H1 (cell line): ENCODE data around the gene GAB2. TPM values are rescaled to one million over a fixed set of nuclear protein-coding genes. Genes with fewer than 3 reads are reported as not detected.

Source experiments
- BCL11A ChIP-seq, 2 experiments: IDR thresholded peaks; one replicate each; pipeline ENCODE4 v1.6.1; 2011; ENCODE audit warnings: low read depth in 2 of 2, low read length in 2 of 2, mild to moderate bottlenecking in 2 of 2
- CEBPB ChIP-seq: IDR thresholded peaks from 2 replicates; pipeline ENCODE4 v1.6.1; 2012; ENCODE audit warnings: low read depth, low read length
- CREB1 ChIP-seq: IDR thresholded peaks from 2 replicates; pipeline ENCODE4 v1.6.1; 2012; ENCODE audit warnings: inconsistent platforms
- EP300 ChIP-seq, 2 experiments: IDR thresholded peaks; 1 replicate in 1 of 2; 2 replicates in 1 of 2; pipeline ENCODE4 v1.6.1; 2011 to 2012; ENCODE audit warnings: low read depth in 2 of 2, low read length in 2 of 2, mild to moderate bottlenecking in 2 of 2, borderline replicate concordance in 1 of 2, inconsistent platforms in 1 of 2, moderate library complexity in 1 of 2
- JUND ChIP-seq: IDR thresholded peaks from 2 replicates; pipeline ENCODE4 v1.6.1; 2011; ENCODE audit warnings: mild to moderate bottlenecking, improper control_type of control experiment, low read length
- POLR2A ChIP-seq, 2 experiments: IDR thresholded peaks; 1 replicate in 1 of 2; 2 replicates in 1 of 2; pipeline ENCODE4 v1.6.1; 2011; ENCODE audit warnings: low read depth in 2 of 2, low read length in 2 of 2, mild to moderate bottlenecking in 2 of 2; ENCODE audit errors: control extremely low read depth in 1 of 2
- SP2 ChIP-seq: IDR thresholded peaks from 2 replicates; pipeline ENCODE4 v1.6.1; 2012; ENCODE audit warnings: mild to moderate bottlenecking, low read length, inconsistent platforms
- polyA plus RNA-seq, 7 experiments: library from polyadenylated mRNA; depleted of rRNA in 3 of 7; stranded (reverse) in 5 of 7; unstranded in 2 of 7; fragments of >200 nt in 5 of 7; fragments of 200-250 nt in 2 of 7; gene quantifications; 1 replicate in 5 of 7; 2 replicates in 1 of 7; 4 replicates in 1 of 7; pipeline versions ENCODE4 v1.2.1 to v1.2.3, GENCODE V29; 2011 to 2013; ENCODE audit warnings: missing spikeins in 2 of 7, mixed read lengths in 2 of 7
- total RNA-seq: library from RNA; stranded (reverse); fragmentation: NEBNext Ultra II Directional; extraction: Animal tissue kit (Norgen Biotek cat#: 25700); gene quantifications from 2 replicates; pipeline ENCODE4 v1.2.1, GENCODE V29; 2021
- TF ChIP-seq, protein P1 (sequence below): IDR thresholded peaks from 2 replicates; pipeline ENCODE4 v1.6.1; 2012; ENCODE audit warnings: inconsistent platforms
- TF ChIP-seq, protein P2 (sequence below): IDR thresholded peaks from 2 replicates; pipeline ENCODE4 v1.6.1; 2012; ENCODE audit warnings: low read length, inconsistent platforms

The GAB2 gene
- total and polyA plus RNA-seq, 2 of the 8 experiments (the other 6 are each of a cell fraction or from before 2014, with no cell fraction given) = 6.3 to 14.0 TPM

DNA sequence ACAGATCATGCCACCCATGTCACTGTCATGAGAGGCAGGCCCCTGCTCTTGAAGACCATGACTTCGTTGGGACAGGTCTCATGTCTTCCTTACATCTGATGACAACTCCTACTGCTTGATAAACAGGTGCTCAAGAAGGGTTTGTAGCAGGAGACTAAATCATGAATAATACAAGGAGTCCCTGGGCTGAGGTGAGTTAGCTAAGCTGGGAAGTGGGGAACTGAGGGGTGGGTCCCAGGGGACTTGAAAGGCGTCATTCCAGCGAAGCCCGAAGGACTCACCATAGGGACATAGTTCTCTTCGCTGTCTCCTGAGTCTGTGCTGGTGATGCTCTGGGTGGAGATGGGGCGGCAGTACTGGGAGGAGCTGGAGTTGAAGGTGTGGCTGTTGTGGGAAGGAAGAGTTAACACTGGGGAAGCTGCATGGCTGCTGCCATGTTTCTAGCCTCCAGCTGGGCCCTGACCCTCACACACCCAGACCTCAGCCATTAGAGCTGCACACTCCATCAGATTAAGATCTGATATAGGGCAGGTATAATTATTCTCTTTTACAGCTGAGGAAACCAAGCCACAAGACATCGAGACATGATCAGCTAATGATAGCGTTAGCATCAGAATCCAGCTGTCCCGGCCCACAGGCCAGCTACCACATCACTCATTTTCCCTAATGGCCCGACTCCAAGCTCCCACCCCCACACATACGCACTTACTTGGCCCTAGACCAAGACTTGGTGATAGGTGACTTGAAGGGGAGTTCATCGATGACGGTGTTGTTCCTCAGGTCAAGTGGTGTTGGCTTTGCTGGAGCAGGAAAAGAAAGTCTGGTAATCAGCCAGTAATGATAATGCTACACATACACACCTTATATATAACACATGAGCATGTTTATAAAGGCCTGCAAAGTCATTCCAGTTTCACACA is 196.0 kb downstream of the GAB2 start (continued):
- TF ChIP-seq CEBPB = no peak
- TF ChIP-seq JUND = no peak
- TF ChIP-seq BCL11A (IDR thresholded peaks at IDR 0.05; ENCODE audit: low read depth in 2 of 2, low read length in 2 of 2) = no peak
- TF ChIP-seq CREB1 = no peak
- TF ChIP-seq EP300 (IDR thresholded peaks at IDR 0.05; ENCODE audit: borderline replicate concordance in 1 of 2, low read depth in 2 of 2, low read length in 2 of 2) = no peak
- TF ChIP-seq SP2 = no peak
- TF ChIP-seq, protein P1, sequence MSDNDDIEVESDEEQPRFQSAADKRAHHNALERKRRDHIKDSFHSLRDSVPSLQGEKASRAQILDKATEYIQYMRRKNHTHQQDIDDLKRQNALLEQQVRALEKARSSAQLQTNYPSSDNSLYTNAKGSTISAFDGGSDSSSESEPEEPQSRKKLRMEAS = no peak
- TF ChIP-seq, protein P2, sequence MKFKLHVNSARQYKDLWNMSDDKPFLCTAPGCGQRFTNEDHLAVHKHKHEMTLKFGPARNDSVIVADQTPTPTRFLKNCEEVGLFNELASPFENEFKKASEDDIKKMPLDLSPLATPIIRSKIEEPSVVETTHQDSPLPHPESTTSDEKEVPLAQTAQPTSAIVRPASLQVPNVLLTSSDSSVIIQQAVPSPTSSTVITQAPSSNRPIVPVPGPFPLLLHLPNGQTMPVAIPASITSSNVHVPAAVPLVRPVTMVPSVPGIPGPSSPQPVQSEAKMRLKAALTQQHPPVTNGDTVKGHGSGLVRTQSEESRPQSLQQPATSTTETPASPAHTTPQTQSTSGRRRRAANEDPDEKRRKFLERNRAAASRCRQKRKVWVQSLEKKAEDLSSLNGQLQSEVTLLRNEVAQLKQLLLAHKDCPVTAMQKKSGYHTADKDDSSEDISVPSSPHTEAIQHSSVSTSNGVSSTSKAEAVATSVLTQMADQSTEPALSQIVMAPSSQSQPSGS = no peak
- TF ChIP-seq POLR2A (IDR thresholded peaks at IDR 0.05; ENCODE audit: control extremely low read depth in 1 of 2, low read depth in 2 of 2, low read length in 2 of 2) = no peak
